ENCODE results near the gene AS3MT.

AS3MT gene

DNA sequence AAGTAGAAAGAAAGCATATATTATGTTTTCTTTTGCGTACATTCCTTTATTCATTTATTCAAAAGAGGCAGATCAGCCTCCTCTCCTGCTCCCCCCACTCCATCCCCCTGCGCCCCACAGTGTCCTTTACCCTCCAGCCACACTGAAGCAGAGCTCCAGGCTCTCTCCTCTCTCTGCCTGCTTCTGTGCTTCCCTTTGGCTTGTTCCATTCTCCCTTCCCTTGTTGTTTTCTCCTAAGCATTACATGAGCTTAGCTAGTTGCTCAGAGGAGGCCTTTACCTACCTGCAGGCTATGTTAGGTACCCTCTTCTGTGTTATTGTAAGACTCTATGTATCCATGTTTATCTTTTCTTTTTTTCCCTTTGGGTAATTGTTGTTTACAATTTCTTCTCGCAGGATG lies 76.2 kb downstream of the AS3MT start:
- TF ChIP-seq ZBTB7A (IDR thresholded peaks at IDR 0.05; ENCODE audit: low read depth) (no peak), TCF12 (IDR thresholded peaks at IDR 0.05; ENCODE audit: low read depth) (no peak), TAF1 (IDR thresholded peaks at IDR 0.05; ENCODE audit: low read depth) (no peak), EP300 (IDR thresholded peaks at IDR 0.05; ENCODE audit: borderline replicate concordance) (no peak), NFIC (IDR thresholded peaks at IDR 0.05) (no peak), RAD21 (IDR thresholded peaks at IDR 0.05; ENCODE audit: low read depth) (no peak), CEBPB (IDR thresholded peaks at IDR 0.05) (no peak), FOXM1 (IDR thresholded peaks at IDR 0.05; ENCODE audit: borderline replicate concordance, low read depth) (no peak), EGR1 (IDR thresholded peaks at IDR 0.05) (no peak)
- TF ChIP-seq, protein P1, sequence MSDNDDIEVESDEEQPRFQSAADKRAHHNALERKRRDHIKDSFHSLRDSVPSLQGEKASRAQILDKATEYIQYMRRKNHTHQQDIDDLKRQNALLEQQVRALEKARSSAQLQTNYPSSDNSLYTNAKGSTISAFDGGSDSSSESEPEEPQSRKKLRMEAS (IDR thresholded peaks at IDR 0.05) = no peak
- TF ChIP-seq, protein P2, sequence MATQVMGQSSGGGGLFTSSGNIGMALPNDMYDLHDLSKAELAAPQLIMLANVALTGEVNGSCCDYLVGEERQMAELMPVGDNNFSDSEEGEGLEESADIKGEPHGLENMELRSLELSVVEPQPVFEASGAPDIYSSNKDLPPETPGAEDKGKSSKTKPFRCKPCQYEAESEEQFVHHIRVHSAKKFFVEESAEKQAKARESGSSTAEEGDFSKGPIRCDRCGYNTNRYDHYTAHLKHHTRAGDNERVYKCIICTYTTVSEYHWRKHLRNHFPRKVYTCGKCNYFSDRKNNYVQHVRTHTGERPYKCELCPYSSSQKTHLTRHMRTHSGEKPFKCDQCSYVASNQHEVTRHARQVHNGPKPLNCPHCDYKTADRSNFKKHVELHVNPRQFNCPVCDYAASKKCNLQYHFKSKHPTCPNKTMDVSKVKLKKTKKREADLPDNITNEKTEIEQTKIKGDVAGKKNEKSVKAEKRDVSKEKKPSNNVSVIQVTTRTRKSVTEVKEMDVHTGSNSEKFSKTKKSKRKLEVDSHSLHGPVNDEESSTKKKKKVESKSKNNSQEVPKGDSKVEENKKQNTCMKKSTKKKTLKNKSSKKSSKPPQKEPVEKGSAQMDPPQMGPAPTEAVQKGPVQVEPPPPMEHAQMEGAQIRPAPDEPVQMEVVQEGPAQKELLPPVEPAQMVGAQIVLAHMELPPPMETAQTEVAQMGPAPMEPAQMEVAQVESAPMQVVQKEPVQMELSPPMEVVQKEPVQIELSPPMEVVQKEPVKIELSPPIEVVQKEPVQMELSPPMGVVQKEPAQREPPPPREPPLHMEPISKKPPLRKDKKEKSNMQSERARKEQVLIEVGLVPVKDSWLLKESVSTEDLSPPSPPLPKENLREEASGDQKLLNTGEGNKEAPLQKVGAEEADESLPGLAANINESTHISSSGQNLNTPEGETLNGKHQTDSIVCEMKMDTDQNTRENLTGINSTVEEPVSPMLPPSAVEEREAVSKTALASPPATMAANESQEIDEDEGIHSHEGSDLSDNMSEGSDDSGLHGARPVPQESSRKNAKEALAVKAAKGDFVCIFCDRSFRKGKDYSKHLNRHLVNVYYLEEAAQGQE (IDR thresholded peaks at IDR 0.05; ENCODE audit: low read depth) = no peak

DNA sequence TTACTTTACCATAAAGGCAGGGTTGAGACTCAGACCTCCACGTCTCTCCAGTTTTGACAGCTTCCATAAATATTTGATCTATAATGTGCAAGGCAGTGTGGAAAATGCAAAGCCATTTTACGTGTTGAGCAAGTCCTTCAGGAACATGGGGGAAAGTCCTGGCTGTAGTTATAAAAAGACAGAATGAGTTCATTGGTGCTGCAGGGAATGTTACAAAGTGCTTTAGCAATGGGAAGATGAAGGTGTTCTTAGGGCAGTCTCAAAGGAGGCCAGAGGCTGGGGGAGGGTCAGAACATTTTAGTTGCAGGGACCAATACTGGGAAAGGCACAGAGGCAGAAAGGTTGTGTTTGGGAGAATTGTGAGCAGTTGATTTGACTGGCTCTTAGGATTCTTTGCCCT lies 76.7 kb downstream of the AS3MT start:
- TF ChIP-seq, protein P1 (IDR thresholded peaks at IDR 0.05) = no peak
- TF ChIP-seq, protein P2 (IDR thresholded peaks at IDR 0.05; ENCODE audit: low read depth) = no peak

DNA sequence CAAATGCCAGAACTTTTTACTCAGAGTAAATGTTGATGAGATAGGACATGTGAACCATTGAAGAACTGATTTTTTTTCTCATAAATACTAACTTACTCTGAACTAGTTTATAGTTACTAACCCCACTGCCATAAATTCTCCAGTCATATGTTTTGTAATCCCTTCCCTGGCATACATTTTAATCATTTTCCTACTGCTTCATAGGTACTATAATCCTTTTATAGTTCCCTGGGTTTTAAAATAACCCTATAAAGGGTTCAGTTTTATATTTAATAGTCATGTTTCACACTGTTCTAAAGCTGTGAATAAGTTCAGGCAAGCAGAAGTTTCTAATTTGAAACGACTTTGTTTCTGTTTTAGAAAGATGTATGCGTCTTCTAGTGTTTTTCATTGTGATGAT lies 77.7 kb downstream of the AS3MT start:
- TF ChIP-seq RAD21 (IDR thresholded peaks at IDR 0.05; ENCODE audit: low read depth) (no peak), EP300 (IDR thresholded peaks at IDR 0.05; ENCODE audit: borderline replicate concordance) (no peak), YY1 (IDR thresholded peaks at IDR 0.05; ENCODE audit: low read depth) (no peak), FOXM1 (IDR thresholded peaks at IDR 0.05; ENCODE audit: borderline replicate concordance, low read depth) (no peak), CREB1 (IDR thresholded peaks at IDR 0.05; ENCODE audit: low read depth) (no peak), TEAD4 (IDR thresholded peaks at IDR 0.05) (no peak), ZBTB7A (IDR thresholded peaks at IDR 0.05; ENCODE audit: low read depth) (no peak), TAF1 (IDR thresholded peaks at IDR 0.05; ENCODE audit: low read depth) (no peak), NFIC (IDR thresholded peaks at IDR 0.05) (no peak), TCF12 (IDR thresholded peaks at IDR 0.05; ENCODE audit: low read depth) (no peak), CEBPB (IDR thresholded peaks at IDR 0.05) (no peak), EGR1 (IDR thresholded peaks at IDR 0.05) (no peak)
- TF ChIP-seq, protein P3, sequence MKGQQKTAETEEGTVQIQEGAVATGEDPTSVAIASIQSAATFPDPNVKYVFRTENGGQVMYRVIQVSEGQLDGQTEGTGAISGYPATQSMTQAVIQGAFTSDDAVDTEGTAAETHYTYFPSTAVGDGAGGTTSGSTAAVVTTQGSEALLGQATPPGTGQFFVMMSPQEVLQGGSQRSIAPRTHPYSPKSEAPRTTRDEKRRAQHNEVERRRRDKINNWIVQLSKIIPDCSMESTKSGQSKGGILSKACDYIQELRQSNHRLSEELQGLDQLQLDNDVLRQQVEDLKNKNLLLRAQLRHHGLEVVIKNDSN (IDR thresholded peaks at IDR 0.05) = no peak
- TF ChIP-seq, protein P2 (IDR thresholded peaks at IDR 0.05; ENCODE audit: low read depth) = no peak
- TF ChIP-seq, protein P1 (IDR thresholded peaks at IDR 0.05) = no peak

DNA sequence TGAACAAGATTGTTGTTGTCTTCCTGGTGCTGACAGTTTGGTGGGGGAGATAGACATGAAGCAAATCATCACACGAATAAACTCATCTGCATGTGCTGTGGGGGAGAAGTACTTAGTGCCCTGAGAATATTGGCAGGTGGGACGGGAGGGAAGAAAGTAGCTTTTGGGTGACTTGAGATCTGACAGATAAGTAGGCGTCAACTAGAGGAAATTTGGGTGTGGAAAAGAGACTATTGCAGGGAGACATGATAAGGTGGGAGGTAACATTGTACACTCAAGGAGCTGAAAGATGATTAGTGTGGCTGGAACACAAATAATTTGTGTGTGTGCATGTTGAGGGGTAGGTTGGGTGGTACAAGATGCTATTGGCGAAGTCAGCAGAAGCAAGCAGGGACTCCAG lies 78.9 kb downstream of the AS3MT start:
- TF ChIP-seq CREB1 (IDR thresholded peaks at IDR 0.05; ENCODE audit: low read depth) (no peak), NFIC (IDR thresholded peaks at IDR 0.05) (no peak), CEBPB (IDR thresholded peaks at IDR 0.05) (no peak), TEAD4 (IDR thresholded peaks at IDR 0.05) (no peak), FOXM1 (IDR thresholded peaks at IDR 0.05; ENCODE audit: borderline replicate concordance, low read depth) (no peak), YY1 (IDR thresholded peaks at IDR 0.05; ENCODE audit: low read depth) (no peak), RAD21 (IDR thresholded peaks at IDR 0.05; ENCODE audit: low read depth) (no peak), EGR1 (IDR thresholded peaks at IDR 0.05) (no peak), EP300 (IDR thresholded peaks at IDR 0.05; ENCODE audit: borderline replicate concordance) (no peak), ZBTB7A (IDR thresholded peaks at IDR 0.05; ENCODE audit: low read depth) (no peak), TCF12 (IDR thresholded peaks at IDR 0.05; ENCODE audit: low read depth) (no peak), TAF1 (IDR thresholded peaks at IDR 0.05; ENCODE audit: low read depth) (no peak)
- TF ChIP-seq, protein P2 (IDR thresholded peaks at IDR 0.05; ENCODE audit: low read depth) = no peak
- TF ChIP-seq, protein P1 (IDR thresholded peaks at IDR 0.05) = no peak
- TF ChIP-seq, protein P3 (IDR thresholded peaks at IDR 0.05) = no peak
